HG03342 (cell line): ENCODE measurements around the gene APOL6.

Source experiments
- ATAC-seq: cut with Tn5 transposase; IDR thresholded peaks from one replicate; pipeline ENCODE4 v1.9.1; 2021; ENCODE audit warnings: mild to moderate bottlenecking, moderate library complexity; ENCODE audit not compliant: unreplicated experiment

APOL6 gene

GRCh38 chr22:35648066-35649025 is at the start of gene APOL6:
Gene APOL6, plus strand, starts transcription at chr22:35648446. Its CDS starts 7,980 bp downstream, at chr22:35656426.
- peak; percentile 56 for ATAC-seq

GRCh38 chr22:35599364-35599763 is 48.9 kb upstream of the APOL6 start:
- ATAC-seq = no peak

- ATAC-seq = no peak
These were observed 47.8 kb upstream of the APOL6 start for GRCh38 chr22:35600476-35600875.

- no peak for ATAC-seq
These were observed 47.1 kb upstream of the APOL6 start for GRCh38 chr22:35601013-35601580.

DNA sequence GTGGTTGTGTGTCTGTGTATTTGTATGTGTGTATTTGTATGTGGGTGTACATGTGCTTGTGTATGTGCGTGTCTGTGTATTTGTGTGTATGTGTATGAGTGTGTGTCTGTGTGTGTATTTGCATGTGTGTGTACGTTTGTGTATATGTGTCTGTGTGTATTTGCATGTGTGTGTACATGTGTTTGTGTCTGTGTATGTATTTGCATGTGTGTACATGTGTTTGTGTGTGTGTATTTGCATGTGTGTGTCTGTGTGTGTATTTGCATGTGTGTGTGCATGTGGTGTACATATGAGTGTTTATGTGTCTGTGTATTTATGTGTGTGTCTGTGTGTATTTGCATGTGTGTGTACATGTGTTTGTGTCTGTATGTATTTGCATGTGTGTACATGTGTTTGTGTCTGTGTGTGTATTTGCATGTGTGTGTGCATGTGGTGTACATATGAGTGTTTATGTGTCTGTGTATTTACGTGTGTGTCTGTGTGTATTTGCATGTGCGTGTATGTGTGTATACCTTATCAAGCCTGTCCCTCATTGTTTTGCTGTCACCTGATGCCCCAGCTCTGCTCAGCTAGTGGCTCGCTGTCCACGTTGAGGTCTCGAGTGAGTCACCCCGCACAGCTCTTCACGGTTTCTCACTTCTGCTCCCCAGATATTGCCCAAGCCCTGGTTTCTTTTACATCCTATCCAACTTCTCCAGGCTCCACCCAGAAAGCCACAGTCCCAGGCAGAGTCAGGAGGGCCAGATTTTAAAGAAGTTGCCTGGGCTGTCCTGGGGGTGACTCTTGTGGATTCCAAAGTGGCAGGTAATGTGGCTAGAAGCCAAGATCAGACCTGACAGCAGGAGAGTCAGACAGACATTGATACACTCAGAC is 46.3 kb upstream of the APOL6 start:
- ATAC-seq = no peak

- no peak for ATAC-seq
These were observed 43.5 kb upstream of the APOL6 start for GRCh38 chr22:35604621-35605368.

DNA sequence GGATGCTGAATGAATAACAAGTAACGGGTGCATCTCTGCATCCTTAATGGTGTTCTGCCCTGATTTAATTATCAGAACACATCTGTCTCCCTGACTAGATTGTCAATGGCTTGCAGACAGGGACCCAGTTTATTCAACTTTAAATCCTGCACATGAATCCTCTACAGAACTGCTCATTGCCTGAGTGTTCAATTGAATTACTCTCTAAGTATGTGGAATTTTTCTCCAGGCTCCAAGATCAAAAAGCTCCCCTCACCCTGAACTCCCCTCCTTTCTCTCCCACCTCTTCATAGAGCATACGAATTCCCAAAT is 42.9 kb upstream of the APOL6 start:
- no peak for ATAC-seq

DNA sequence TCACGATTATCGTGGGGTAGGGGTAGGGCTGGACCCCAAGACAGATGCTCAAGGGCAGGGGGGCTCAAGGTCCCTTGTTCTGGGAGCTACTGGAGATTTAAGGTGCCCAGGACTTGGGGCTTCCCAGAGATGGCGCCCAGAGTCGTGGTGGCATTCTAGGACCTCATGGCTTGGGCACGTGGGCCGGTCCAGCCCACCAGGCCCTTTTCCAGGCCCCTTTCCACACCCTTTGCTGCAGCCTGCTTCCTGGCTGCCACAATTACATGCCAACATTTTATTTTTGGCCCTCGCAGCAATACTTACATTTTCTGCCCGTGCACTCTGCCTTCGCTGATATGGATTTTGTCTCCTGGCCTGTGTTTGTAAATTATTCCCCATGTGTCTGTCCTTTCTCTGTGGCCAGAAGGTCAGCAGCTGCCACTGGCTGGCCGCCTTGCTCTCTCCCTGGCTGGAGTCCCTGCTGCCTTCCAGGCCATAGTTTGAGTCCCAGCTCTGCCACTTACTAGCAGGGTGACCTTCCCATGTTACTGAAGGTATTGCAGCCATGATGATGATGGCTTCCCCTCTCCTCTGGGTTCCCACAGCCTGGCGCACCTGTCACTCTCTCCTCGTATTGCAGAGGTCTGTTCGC is 42.3 kb upstream of the APOL6 start:
- ATAC-seq = no peak

DNA sequence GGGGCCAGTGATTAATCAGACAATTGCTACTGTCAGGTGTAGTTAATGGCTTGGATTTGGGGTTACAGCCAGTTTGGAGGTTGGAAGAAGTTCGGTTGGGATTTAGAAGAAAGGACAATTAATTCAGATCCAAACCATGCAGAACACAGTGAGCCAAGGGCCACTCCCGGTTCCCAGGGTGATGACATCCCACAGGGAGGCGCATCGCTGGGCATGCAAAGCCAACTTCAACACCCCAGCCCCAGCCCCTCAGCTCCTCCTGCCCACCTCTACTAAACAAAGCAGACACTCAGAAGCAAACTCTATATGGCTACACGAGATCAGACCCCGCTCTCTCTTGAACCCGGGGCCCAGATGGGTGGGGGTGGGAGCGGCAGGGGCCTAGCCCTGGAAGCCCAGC is 41.3 kb upstream of the APOL6 start:
- ATAC-seq = no peak

- ATAC-seq = no peak
These were observed 40.2 kb upstream of the APOL6 start for GRCh38 chr22:35608088-35608487.

DNA sequence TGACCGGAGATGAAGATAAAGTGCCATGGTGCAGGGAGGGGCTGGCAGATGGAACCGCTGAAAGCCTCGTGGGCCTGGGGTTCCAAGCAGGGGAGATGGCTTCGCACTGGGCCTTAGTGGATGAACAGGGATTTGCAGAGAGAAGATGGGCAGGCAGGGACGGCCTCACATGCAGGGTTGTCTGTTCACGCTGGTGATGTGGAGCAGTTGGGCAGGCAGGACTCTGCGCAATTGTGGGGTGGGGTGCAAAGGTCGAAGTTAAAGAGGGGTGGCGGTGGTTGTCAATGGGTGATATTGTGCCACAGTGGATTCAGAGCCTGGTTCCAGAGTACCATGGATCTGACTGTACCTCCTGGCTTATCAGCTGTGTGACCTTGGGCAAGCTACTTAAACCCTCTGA is 39.0 kb upstream of the APOL6 start:
- ATAC-seq = no peak

- no peak for ATAC-seq
These were observed 38.5 kb upstream of the APOL6 start for GRCh38 chr22:35609761-35610160.

DNA sequence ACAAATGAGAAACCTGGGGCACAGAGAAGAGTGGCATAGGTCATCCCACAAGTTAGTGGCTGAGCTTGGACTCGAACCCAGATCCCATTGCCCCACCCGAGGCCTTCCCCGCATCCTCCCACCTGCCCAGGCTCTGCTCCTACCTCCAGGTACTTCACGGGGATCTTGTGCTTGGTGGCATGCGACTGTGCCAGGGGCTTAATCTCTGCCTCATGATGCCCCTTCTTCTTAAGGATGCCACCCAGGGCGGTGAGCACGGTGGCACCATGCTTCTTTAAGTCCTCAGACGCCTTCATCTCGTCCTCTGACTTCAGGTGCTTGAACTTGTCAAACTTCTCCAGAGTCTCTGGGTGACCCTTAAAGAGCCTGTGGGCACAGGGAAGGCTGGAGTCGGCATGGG is 37.5 kb upstream of the APOL6 start:
- ATAC-seq = no peak

DNA sequence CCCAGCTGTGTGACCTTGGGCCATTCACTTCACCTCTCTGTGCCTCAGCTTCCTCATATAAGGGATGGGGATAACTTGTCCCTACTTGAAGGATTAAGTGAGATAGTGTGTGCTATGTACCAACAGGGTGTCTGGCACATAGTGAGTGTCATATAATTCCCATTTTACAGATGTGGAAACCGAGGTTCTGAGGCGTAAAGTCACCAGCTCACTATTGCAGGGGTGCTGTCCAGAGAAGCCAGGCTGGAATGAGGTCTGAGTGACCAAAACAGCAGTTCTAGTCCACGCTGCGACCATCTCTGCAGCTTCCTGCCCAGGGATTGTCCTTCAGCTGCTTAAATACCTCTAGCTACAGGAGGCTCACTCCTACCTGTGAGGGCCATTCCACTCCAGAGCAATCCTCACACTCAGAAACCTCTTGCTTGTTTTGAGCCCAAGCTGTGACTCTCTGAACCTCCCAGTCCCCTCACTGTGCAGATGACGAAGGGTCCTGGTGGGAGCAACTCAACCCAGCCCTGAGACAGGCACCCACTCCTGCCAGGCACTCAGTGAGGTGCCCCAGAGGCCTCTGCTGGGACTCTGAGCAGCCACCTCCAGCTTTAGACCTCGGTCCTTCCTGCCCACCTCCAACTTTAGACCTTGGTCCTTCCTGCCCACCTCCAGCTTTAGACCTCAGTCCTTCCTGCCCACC is 36.9 kb upstream of the APOL6 start:
- ATAC-seq = no peak

- ATAC-seq = no peak
These were observed 36.2 kb upstream of the APOL6 start for GRCh38 chr22:35611891-35612576.

- ATAC-seq = no peak
These were observed 35.3 kb upstream of the APOL6 start for GRCh38 chr22:35612903-35613302.

DNA sequence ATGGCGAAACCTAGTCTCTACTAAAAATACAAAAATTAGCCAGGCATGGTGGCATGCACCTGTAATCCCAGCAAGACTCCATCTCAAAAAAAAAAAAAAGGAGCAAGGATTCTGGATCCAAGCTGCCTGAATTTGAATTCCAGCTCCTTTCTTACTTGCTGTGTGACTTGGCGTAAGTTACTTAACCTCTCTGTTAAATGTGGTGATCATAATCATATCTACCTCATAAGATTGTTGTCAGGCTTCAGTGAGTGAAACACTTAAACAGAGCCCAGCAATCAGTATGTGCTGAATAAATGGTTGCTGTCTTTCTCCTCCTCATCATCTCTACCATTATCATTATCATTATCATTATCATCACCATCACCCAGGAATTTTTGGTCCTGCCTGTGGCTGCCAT is 33.8 kb upstream of the APOL6 start:
- ATAC-seq = no peak

DNA sequence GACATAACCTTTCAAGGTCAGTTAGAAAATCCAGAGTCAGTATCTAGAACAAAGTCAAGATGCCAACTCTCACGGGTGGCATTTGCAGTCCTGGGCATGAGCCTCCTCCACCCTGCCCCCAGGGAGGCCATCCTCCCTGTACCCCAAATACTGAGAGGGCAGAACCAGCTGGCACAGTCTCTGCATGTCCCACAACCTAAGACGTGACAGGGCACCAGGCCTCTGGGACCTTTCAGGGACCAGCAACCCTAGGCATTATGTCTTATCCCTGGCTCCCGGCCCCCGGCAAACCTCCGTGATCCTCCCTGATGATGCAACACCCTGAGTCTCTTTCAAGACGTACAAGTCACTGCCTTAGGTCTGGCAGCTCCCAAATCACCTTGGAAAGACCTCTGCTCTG is 33.1 kb upstream of the APOL6 start:
- ATAC-seq = no peak

DNA sequence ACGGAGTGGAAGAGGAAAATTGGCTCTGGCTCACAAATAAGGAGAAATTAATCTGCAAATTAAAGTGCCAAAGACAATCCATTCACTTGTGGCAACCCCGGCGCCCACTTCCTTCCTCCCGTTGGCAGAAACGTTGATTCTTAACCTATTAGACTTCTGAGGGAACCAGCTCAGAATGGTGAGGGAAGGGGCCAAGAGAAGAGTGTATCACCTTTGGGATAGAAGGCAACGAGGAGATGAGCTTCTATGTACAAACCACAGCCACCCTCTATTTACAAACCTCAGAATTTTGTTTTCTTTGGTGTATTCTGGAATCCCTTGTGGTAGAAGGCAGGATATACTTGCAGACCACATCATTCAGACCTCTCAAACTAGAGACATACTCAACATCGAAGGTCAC is 32.2 kb upstream of the APOL6 start:
- ATAC-seq = no peak
